Measurements from ENCODE around the gene DPEP2NB. TPM values are rescaled to one million over a fixed set of nuclear protein-coding genes. Genes with fewer than 3 reads are reported as not detected.

DPEP2NB gene
- total and polyA plus RNA-seq, 4 donors: not detected

GRCh38 chr16:68040506-68041288 is 25.0 kb upstream of the DPEP2NB start:
- H3K9me3 ChIP-seq (ENCODE audit: control insufficient read depth in 4 of 4, low read length in 3 of 4): no peaks in the 10 kb centered on the region
- peak overlapping the region in 1 of 2 donors; percentile 7 for H3K27ac ChIP-seq (ENCODE audit: low read depth in 1 of 2, low read length in 2 of 2)
- peaks cover 0 to 5% (median 2%) of the 10 kb centered on the region in 4 donors for H3K4me1 ChIP-seq (ENCODE audit: control insufficient read depth in 4 of 4, insufficient read depth in 4 of 4, low read length in 3 of 4)
- 68% methylated on average over 14 of the region's 14 CpGs for WGBS
- DNase-seq (ENCODE audit: low spot score): peak; percentile 93
- no peaks in the 10 kb centered on the region for H3K27me3 ChIP-seq (ENCODE audit: control insufficient read depth in 4 of 4, insufficient read depth in 4 of 4, low read length in 3 of 4)
- H3K9ac ChIP-seq (ENCODE audit: low read depth in 1 of 2, low read length in 2 of 2): peak overlapping the region in 1 of 2 donors; percentile 19
- H3K36me3 ChIP-seq (ENCODE audit: control insufficient read depth in 4 of 4, insufficient read depth in 3 of 4, low read depth in 1 of 4, low read length in 3 of 4): peaks cover 0 to 4% (median 1%) of the 10 kb centered on the region in 4 donors
- TF ChIP-seq EGR1 (IDR thresholded peaks at IDR 0.05; ENCODE audit: low read depth in 2 of 2) (no peak), CTCF (IDR thresholded peaks at IDR 0.05; ENCODE audit: low read depth, low read length, missing input control) (peak; percentile 84), RXRA (IDR thresholded peaks at IDR 0.05) (peak; percentile 32 to 72), RAD21 (IDR thresholded peaks at IDR 0.05) (peak; percentile 94 to 97), NR2F2 (IDR thresholded peaks at IDR 0.05) (no peak), ATF3 (IDR thresholded peaks at IDR 0.05) (no peak)
- H3K4me3 ChIP-seq (ENCODE audit: low read depth in 1 of 3, low read length in 3 of 3): no peak overlapping the region

- Histone ChIP-seq H3K4me3 (ENCODE audit: low read depth in 1 of 3, low read length in 3 of 3) (no peak overlapping the region), H3K9ac (ENCODE audit: low read depth in 1 of 2, low read length in 2 of 2) (no peak overlapping the region), H3K9me3 (ENCODE audit: control insufficient read depth in 4 of 4, low read length in 3 of 4) (no peaks in the 10 kb centered on the region), H3K4me1 (ENCODE audit: control insufficient read depth in 4 of 4, insufficient read depth in 4 of 4, low read length in 3 of 4) (peaks cover 0 to 5% (median 2%) of the 10 kb centered on the region in 4 donors), H3K27me3 (ENCODE audit: control insufficient read depth in 4 of 4, insufficient read depth in 4 of 4, low read length in 3 of 4) (no peaks in the 10 kb centered on the region), H3K36me3 (ENCODE audit: control insufficient read depth in 4 of 4, insufficient read depth in 3 of 4, low read depth in 1 of 4, low read length in 3 of 4) (peaks cover 0 to 4% (median 1%) of the 10 kb centered on the region in 4 donors), H3K27ac (ENCODE audit: low read depth in 1 of 2, low read length in 2 of 2) (no peak overlapping the region)
- WGBS: 86% methylated on average over 9 of the region's 9 CpGs
- no peak for DNase-seq (ENCODE audit: low spot score)
- no peak for TF ChIP-seq ZBTB33 (IDR thresholded peaks at IDR 0.05)
- TF ChIP-seq HNF4A (conservative IDR thresholded peaks at IDR 0.05): no peak
- TF ChIP-seq NR2F2 (IDR thresholded peaks at IDR 0.05): no peak
- no peak for TF ChIP-seq RXRA (IDR thresholded peaks at IDR 0.05)
- TF ChIP-seq GABPA (IDR thresholded peaks at IDR 0.05 in 1 of 2, conservative IDR thresholded peaks at IDR 0.05 in 1 of 2): no peak
- no peak for TF ChIP-seq MAX (IDR thresholded peaks at IDR 0.05)
- TF ChIP-seq JUND (IDR thresholded peaks at IDR 0.05): no peak
- TF ChIP-seq TAF1 (conservative IDR thresholded peaks at IDR 0.05): no peak
- no peak for TF ChIP-seq EGR1 (IDR thresholded peaks at IDR 0.05; ENCODE audit: low read depth in 2 of 2)
- TF ChIP-seq FOXA2 (IDR thresholded peaks at IDR 0.05): no peak
- TF ChIP-seq REST (IDR thresholded peaks at IDR 0.05): no peak
- no peak for TF ChIP-seq FOXA1 (IDR thresholded peaks at IDR 0.05)
- no peak for TF ChIP-seq YY1 (IDR thresholded peaks at IDR 0.05)
- TF ChIP-seq SP1 (IDR thresholded peaks at IDR 0.05): no peak
- no peak for TF ChIP-seq HNF4G (IDR thresholded peaks at IDR 0.05)
- TF ChIP-seq RAD21 (IDR thresholded peaks at IDR 0.05): no peak
Measured at GRCh38 chr16:68037841-68038597, 22.3 kb upstream of the DPEP2NB start.

Measured in liver (tissue), 9 donors.